Stimulated activated naive CD8-positive, alpha-beta T cell treated with anti-CD3 and anti-CD28 coated beads, Interleukin-15, amount 100 ng/mL, for 72 hours (primary cell): ENCODE results near the gene IQSEC2.
A peak's percentile ranks its signal among the peaks of the same experiment; 100 is the strongest.

Experiments
- ATAC-seq: fragments of 150-1000 bp; cut with Tn5 transposase; 2 replicates; pipeline ENCODE4 v1.10.0; 2021; ENCODE audit warnings: mild to moderate bottlenecking, moderate library complexity
- DNase-seq, 2 donors: peaks; one replicate each; pipeline ENCODE4 v3.0.0; 2021 to 2022
- H3K27ac Mint-ChIP-seq, 2 donors: one replicate each; pipeline ENCODE4 v1.8.0; 2022; ENCODE audit warnings: mild to moderate bottlenecking in 2 of 2, mixed read lengths in 2 of 2, moderate library complexity in 2 of 2
- H3K27me3 Mint-ChIP-seq: one replicate; pipeline ENCODE4 v1.8.0; 2022; ENCODE audit warnings: mixed read lengths
- H3K4me1 Mint-ChIP-seq: one replicate; pipeline ENCODE4 v1.8.0; 2022; ENCODE audit warnings: mild to moderate bottlenecking, mixed read lengths
- H3K4me3 Mint-ChIP-seq, 2 donors: one replicate each; pipeline ENCODE4 v1.8.0; 2022; ENCODE audit warnings: mild to moderate bottlenecking in 2 of 2, mixed read lengths in 2 of 2, moderate library complexity in 1 of 2
- H3K9me3 Mint-ChIP-seq, 2 donors: one replicate each; pipeline ENCODE4 v1.8.0; 2022; ENCODE audit warnings: mixed read lengths in 2 of 2

IQSEC2 gene

DNA sequence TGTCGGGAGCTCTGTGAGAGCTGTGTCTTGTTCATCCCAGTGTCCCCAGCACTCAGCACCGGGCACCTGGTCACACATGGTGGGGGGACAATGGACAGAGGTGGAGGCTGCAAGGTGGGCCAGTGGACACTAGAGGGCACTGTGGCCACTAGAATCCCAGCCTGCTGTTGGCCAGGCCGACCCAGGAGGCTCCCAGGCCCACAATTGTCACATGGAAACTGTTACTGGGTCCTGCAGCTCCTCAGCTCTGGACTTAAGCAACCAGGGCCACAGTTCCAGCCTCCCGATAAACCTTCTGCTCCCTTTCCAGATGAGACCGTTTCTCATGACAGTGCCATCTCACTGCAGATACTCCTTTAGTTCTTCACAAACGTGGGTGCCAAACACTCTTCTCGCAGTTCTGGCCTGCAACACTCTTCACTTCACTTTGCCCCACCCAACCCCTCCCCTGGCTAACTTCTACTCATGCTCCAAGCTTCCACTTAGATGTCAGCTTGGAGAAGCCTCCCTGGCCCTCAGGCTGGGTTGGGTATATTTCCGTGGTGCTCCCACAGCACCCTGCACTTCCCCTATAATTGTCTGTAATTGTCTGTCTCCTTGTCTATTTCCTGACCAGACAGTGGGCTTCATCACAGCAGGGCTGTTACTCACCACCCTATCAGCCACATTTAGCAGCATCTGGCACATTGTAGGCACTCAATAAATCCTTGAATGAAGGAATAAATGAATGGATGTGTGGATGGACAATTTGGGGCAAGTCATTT lies 3.5 kb upstream of the IQSEC2 start:
- Mint-ChIP-seq H3K4me3 (no peak overlapping the region), H3K27me3 (no peaks in the 10 kb centered on the region), H3K27ac (no peak overlapping the region), H3K9me3 (no peaks in the 10 kb centered on the region), H3K4me1 (peaks cover 44% of the 10 kb centered on the region)
- ATAC-seq = peak; percentile 57
- DNase-seq = peak; percentile 43 to 51

DNA sequence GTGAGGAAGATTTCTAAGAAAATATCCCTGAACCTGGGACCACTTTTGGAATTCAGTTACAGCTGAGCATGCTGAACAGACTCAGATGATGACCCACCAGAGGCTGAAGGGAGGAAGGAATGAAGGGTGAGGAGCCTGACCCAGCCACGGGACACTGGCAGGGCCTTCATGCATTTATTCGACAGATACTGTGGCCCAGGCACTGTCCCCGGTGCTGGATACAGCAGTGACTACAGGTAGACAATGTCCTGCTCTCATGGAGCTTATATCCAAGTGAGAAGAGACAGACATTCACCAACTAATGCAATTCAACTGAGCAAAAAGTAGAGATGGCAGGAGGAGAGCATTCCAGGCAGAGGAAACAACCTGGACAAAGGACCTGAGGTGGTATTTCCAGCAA lies 2.2 kb upstream of the IQSEC2 start:
- Mint-ChIP-seq H3K27me3 (no peaks in the 10 kb centered on the region), H3K27ac (no peak overlapping the region), H3K4me1 (peaks cover 44% of the 10 kb centered on the region), H3K9me3 (no peaks in the 10 kb centered on the region), H3K4me3 (no peak overlapping the region)
- no peak for DNase-seq
- no peak for ATAC-seq

- no peak overlapping the region for H3K4me3 Mint-ChIP-seq
- H3K9me3 Mint-ChIP-seq = no peaks in the 10 kb centered on the region
- peaks cover 39% of the 10 kb centered on the region for H3K4me1 Mint-ChIP-seq
- ATAC-seq (no peak), DNase-seq (no peak)
- no peak overlapping the region for H3K27ac Mint-ChIP-seq
- H3K27me3 Mint-ChIP-seq = no peaks in the 10 kb centered on the region
Observed at GRCh38 chrX:53283099-53283498, 1.7 kb upstream of the IQSEC2 start.

DNA sequence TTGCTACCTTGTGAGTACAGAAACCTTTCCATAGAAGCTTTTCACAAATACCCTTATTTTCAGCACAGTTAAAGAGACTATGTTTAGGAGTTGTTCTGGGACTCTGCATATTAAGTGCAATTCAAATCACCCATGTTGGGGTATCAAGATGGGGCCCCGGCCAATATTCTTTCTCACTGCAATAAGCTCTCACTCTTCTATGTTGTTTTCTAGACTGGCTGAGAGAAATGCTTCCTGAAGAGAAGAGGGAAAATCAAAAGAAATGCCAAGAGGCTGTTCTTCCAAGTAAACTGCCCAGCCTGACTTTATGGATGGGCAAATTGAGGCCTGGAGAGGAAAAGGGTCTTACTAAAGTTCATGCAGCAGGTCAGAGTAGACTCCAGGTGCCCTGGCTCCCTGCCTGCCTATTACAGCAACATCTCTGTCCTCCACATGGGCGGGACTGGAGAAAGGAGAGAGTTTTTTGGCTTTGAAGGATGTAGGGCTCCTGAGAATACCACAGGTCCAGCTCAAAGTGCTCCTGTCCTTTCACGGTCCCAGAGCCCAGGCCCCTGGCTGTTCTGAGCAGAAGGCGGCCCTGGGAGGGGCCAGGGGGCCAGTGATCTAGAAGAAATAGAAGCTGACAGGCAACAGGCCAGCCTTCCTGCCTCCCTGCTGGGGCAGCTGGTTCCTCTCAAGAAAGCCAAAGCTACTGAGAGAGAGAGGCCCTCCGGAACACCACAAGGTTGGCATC lies 745 bp upstream of the IQSEC2 start:
- no peak overlapping the region for H3K27ac Mint-ChIP-seq
- no peaks in the 10 kb centered on the region for H3K27me3 Mint-ChIP-seq
- no peaks in the 10 kb centered on the region for H3K9me3 Mint-ChIP-seq
- DNase-seq (no peak), ATAC-seq (no peak)
- H3K4me1 Mint-ChIP-seq = peaks cover 30% of the 10 kb centered on the region
- no peak overlapping the region for H3K4me3 Mint-ChIP-seq

DNA sequence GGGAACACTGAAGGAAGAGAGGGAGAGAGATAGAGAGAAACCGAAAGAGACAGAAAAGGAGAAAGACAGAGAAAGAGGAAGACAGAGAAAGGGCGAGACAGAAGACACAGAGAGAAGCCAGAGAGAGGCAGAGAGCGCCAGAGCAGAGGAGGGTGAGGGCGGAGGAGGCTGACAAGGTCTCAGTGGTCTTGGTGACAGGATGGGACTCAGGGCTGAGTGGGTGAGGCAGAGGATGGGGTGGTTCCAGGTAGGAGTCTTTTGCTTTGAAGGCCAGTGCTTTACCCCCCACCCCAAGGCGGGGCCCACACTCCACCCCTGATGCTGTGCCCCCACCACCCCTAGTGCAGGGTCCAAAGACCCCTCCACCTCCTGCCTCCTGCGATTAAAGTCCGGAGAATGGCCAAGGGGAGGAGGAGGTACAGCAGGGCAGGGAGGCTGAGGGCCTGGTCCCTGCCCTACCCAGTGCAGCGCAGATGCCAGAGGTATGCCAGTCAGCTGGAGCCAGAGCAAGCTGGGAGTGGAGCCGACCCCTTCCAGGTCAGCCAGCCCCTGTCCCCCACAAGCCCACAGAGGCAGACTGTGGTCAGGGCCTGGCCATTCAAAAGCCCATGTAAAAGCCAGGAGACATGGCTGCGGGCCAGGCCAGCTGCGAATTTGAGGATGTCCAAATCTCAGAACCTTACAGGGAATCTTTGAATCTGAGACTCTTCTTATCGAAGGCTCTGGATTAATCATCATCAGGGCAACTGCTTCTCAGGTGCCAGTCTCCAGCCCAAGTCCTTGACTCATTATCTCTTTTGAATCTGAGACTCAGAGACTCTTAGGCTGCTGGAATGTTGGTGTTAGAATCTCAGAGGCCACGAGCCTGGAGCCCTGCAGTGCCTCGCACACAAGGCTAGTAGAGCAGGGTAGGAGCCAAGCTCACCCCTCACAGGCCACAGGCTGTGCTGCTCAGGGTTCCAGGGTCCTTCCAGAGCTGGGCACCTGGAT lies 758 bp downstream of the IQSEC2 start:
- Mint-ChIP-seq H3K27me3 (no peaks in the 10 kb centered on the region), H3K4me3 (peak overlapping the region; percentile 68 to 78), H3K4me1 (peaks cover 27% of the 10 kb centered on the region), H3K27ac (peak overlapping the region; percentile 79 to 83), H3K9me3 (no peaks in the 10 kb centered on the region)
- peak; percentile 52 for ATAC-seq
- no peak for DNase-seq

GRCh38 chrX:53279296-53280237 lies 1.8 kb downstream of the IQSEC2 start:
- H3K9me3 Mint-ChIP-seq = no peaks in the 10 kb centered on the region
- peak; percentile 37 for ATAC-seq
- peaks cover 19% of the 10 kb centered on the region for H3K4me1 Mint-ChIP-seq
- peak overlapping the region; percentile 79 to 83 for H3K27ac Mint-ChIP-seq
- H3K4me3 Mint-ChIP-seq = peak overlapping the region; percentile 68 to 78
- peak; percentile 11 to 20 for DNase-seq
- H3K27me3 Mint-ChIP-seq = no peaks in the 10 kb centered on the region

GRCh38 chrX:53272808-53273337 lies 8.5 kb downstream of the IQSEC2 start:
- H3K27me3 Mint-ChIP-seq = no peaks in the 10 kb centered on the region
- DNase-seq (no peak), ATAC-seq (no peak)
- H3K9me3 Mint-ChIP-seq = no peaks in the 10 kb centered on the region
- H3K4me3 Mint-ChIP-seq = no peak overlapping the region
- no peaks in the 10 kb centered on the region for H3K4me1 Mint-ChIP-seq
- no peak overlapping the region for H3K27ac Mint-ChIP-seq

- no peaks in the 10 kb centered on the region for H3K27me3 Mint-ChIP-seq
- peaks cover 2% of the 10 kb centered on the region for H3K4me1 Mint-ChIP-seq
- no peaks in the 10 kb centered on the region for H3K9me3 Mint-ChIP-seq
- no peak overlapping the region for H3K4me3 Mint-ChIP-seq
- no peak for ATAC-seq
- no peak for DNase-seq
- H3K27ac Mint-ChIP-seq = no peak overlapping the region
Observed at GRCh38 chrX:53269536-53270107, 11.8 kb downstream of the IQSEC2 start.

DNA sequence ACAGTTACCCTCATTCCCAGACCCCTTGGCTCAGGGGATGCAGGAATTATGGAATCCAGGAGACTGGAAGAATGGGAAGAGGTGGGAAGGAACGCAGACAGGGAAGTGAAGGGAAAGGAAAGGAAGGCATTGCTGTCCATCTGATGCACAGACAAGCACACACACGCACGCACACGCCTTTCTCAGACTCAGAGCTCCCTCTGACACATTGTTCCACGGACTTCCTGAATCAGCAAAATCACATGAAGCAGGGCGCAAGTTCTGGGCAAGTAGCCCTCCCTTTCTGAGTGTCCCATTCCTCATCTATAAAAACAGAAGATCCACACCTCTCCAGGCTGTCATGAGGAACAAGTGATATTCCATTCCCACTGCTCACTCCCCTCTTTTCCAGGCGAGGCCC lies 13.2 kb downstream of the IQSEC2 start:
- no peaks in the 10 kb centered on the region for H3K9me3 Mint-ChIP-seq
- no peak overlapping the region for H3K27ac Mint-ChIP-seq
- no peak for ATAC-seq
- no peak for DNase-seq
- H3K27me3 Mint-ChIP-seq = no peaks in the 10 kb centered on the region
- no peak overlapping the region for H3K4me3 Mint-ChIP-seq
- H3K4me1 Mint-ChIP-seq = peaks cover 16% of the 10 kb centered on the region

DNA sequence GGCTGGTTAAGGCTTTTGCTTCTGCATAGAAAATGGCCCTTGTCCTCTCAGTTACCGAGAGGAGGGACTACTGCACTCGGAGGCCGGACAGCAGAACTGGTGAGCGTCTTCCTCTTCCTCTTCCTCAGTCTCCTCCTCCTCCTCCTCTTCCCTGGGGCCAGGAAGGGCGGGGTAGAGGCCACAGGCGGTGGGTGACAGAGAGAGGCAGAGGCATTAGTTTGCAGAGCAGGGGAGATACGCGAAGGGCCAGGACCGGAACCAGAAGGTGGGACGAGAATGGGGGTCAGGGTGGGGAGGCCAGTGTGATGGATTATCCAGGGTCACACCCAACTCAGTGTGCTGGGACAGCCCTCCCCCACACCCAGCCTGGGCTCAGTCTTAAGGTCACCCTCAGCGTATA lies 14.5 kb downstream of the IQSEC2 start:
- H3K27me3 Mint-ChIP-seq = peaks cover 4% of the 10 kb centered on the region
- no peak overlapping the region for H3K27ac Mint-ChIP-seq
- H3K4me3 Mint-ChIP-seq = no peak overlapping the region
- no peak for DNase-seq
- H3K9me3 Mint-ChIP-seq = no peaks in the 10 kb centered on the region
- no peak for ATAC-seq
- H3K4me1 Mint-ChIP-seq = peaks cover 29% of the 10 kb centered on the region

DNA sequence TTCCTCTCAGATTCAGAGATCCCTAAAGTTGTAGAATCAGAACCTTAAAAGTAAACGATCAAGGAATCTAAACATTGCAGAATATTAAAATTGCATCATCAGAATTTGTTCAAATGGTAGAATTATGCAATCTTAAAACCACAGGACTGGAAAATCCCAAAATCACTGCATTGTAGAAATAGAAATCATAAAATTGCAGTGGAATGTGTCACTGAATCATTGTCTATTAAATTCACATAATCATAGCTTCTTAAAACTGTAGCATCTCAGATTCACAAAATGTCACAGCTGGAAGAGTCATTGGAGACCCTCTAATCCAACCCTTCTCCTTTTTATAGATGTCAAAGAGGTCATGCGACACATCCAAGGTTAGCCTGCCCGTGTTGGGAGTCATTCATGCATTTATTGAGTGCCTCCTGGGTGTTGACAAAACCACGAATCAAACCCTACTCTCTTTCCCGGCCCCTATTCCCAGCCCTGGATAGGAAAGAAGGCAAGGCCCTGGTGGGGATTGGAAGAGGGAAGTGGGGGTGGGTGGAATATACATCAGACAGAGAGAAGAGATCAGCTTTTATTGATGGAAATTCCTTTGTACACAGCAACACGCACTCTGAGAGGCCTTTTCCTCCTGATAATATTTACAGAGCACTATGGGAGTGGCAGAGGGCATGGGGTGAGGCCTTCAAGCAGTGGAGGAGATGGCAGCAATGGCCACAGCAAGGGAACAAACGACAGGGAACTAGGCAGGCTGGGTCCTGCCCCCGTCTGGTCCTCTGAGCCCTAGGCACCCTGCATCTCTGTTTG lies 15.4 kb downstream of the IQSEC2 start:
- no peak for ATAC-seq
- no peak for DNase-seq
- Mint-ChIP-seq H3K27ac (no peak overlapping the region), H3K9me3 (no peaks in the 10 kb centered on the region), H3K27me3 (peaks cover 8% of the 10 kb centered on the region), H3K4me3 (no peak overlapping the region), H3K4me1 (peaks cover 38% of the 10 kb centered on the region)

GRCh38 chrX:53263597-53264094 lies 17.7 kb downstream of the IQSEC2 start:
- DNase-seq (peak in 1 of 2 donors; percentile 40), ATAC-seq (peak; percentile 84)
- H3K9me3 Mint-ChIP-seq = no peaks in the 10 kb centered on the region
- H3K4me3 Mint-ChIP-seq = peak overlapping the region; percentile 63 to 67
- H3K27me3 Mint-ChIP-seq = peaks cover 8% of the 10 kb centered on the region
- peaks cover 38% of the 10 kb centered on the region for H3K4me1 Mint-ChIP-seq
- peak overlapping the region; percentile 8 to 63 for H3K27ac Mint-ChIP-seq

- peak overlapping the region; percentile 8 to 46 for H3K27ac Mint-ChIP-seq
- peaks cover 38% of the 10 kb centered on the region for H3K4me1 Mint-ChIP-seq
- ATAC-seq = peak; percentile 67
- H3K27me3 Mint-ChIP-seq = peaks cover 8% of the 10 kb centered on the region
- H3K9me3 Mint-ChIP-seq = no peaks in the 10 kb centered on the region
- H3K4me3 Mint-ChIP-seq = peak overlapping the region; percentile 13 to 51
- peak in 1 of 2 donors; percentile 16 for DNase-seq
Observed at GRCh38 chrX:53262918-53263394, 18.4 kb downstream of the IQSEC2 start.
